CD4-positive, alpha-beta T cell treated with Interferon gamma for 1 hour (primary cell): ENCODE data around the gene AZIN2.
"Not testable (repeated sequence)": the region's sequence is repeated elsewhere in the genome, so short reads cannot be mapped to it uniquely, and the experiment has no call there.

Experiments
- DNase-seq: peaks from one replicate; pipeline ENCODE4 v3.0.0-alpha.2; 2020

Gene AZIN2

DNA sequence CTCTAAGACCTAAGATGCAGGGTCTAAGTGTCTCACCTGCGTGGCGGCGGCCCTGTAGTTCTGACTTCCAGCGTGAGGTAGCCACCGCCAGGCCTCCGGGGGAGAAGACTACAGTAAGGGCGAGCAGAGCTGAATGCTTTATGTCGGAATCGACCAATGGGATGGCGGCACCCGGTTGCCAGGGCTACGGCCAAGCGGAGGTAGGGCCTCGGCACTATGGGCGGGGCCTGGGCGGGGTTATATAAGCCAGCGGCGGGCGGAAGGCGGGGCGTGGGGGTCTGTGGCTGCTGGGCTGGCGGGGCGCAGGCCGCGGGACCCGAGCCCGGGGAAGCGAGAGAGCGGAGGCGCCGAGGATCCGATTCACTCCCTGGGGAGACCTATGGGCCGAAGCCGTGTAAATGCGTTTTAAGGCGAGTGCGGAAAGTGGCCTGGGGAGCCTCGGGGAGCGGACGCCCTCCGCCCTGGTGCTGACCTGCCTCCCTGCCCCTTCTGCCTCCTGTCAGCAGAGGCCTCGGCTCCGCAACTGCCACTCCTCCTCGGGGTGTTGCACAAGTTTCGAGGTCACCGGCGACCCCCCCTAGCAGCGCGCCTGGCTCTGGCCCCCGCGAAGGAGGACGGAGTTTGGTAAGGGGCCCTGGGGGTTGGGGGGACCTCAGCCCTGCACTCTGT, at the start of gene AZIN2:
Gene AZIN2 (plus strand): TSS at position 269 of the 669 bp plus-strand sequence. CDS start 1,097 bp downstream, outside the sequence.
- DNase-seq, result peak; percentile 95

DNA sequence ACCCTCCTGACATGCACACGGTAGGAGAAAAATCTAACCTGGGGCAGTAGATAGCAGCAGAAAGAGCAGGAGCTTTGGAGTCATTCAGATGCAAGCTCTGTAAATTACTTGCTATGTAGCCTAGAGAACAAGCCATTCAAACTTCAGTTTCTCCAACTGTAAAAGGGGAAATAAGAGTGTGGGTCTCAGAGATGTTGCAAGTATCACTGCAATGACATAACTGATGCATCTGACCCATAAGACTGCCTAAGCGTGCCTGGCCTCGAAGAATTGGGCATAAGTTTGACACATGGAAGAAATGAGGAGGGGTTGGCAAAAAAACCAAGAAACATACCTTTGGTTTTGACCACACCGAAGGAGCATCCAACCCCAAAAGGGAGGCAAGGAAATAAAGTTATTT, 49.4 kb upstream of the AZIN2 start:
- DNase-seq, result no peak

DNA sequence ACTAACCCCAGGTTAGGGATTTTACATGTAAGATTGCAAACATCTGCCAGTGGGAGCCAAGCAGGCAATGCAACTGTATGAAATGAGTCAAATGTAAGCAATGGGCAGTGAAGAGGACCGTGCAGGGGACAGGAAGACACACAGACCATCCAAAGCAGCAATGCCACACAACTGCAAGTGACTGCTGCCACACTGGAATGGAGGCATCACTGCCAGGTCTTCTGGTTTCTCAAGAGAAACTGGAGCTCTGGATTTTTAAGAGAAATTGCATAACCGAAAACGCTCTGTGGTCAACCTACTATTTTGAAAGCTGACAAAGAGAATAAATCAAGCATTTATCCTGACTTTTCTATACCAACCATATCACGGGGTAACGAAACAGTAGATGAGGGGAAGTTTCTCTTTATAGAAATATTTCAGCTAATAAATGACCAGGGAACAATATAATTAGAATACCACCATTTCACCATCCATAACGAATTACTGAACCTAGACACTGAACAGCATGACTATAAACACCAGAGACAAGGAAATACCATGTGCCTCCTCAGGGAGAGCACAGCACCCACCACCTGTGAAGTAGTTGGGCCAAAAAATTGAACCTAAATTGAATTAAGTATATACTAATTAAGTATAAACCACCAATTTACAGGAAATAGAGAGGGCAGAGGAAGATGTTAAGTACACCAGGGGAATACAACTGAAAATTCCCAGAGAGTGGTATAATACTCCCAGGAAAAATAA, 48.7 kb upstream of the AZIN2 start:
- no peak for DNase-seq

DNA sequence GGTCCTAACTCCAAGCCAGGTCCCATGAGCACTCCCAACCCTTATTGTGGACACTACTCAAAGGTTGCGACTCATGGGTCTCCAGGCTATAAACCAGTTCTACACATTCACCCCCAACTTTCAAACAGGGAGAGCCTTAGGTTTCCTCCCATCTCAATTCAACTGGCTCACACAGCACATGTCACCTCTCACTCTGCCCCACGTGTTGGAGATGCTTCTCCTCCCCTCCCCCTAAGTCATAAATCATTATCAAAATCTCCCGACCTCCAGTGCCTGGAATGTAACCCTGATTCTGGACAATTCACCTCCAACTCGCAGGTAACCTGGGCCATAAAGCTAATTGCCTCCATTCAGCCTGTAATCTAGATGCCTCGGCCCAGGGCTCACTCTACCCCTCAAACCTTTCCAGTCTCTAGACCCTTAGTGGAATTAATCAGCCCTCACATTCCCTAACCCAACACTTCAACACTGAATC, 44.9 kb upstream of the AZIN2 start:
- DNase-seq, result no peak

DNA sequence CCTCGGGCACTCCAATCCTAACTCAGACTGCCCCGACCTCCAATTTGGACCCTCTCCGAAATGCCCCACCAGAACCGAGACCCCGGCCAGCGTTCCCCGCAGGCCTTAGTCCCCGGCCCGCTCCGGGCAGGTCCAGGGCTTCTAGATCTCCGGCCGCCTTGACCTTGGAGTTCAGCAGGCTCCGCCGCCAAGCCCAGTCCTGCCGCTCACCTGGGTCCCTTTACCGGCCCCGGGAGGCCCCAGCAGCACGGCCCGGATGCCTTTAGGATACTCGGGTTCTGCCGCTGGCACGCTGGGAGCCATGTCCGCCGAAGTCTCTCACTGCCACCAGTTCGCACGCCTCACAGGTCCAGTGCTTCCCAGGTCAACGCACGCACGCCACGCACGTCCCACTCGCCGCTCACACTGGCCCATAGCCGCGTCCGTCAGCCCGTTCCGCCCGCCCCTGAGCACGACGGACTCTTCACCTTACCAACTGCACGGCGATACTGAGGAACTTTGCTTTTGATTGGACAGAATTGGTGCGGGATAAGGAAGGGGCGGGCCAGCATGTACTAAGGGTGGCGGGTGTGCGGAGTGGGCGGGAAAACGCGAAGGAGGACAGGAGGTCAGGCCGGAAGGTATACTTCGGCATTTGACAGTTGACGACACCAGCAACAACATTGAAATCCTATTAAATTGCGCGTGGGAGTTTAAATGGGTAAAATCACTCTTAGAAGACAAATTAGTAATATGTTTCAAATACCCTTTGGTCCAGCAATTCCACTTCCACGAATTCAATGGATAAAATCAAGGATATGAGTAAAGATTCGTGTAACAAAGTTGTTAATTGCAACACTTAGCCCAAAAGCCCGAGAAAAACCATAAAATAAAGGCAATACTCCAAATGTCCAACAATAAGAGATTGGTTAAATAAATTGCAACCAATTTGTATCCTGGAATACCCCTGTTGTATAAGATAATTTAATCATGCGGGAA, 44.1 kb upstream of the AZIN2 start, which contains the start of gene AK2:
Gene AK2 (minus strand): TSS at position 358 of the 978 bp plus-strand sequence. CDS start 55 bp downstream, at position 303.
- DNase-seq, result peak; percentile 91

DNA sequence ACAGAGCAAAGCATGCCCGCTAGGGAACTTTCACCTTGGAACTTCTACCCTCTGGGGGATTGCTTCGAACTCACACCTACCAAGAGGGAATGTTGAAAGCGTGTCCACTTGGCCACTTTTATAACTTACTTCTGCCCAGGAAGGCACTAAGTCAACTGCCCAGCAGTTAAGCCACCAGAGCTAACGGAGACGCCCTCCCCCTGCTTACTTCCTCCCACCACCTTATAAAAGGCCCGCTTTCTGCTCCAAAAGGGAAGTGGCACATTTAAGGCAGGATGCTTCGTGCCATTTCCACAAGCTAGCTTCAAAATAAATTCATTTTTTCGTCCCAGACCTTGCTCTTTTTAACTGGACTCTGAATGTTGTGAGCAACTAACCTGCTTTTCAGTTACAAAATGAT, 41.1 kb upstream of the AZIN2 start:
- peak; percentile 37 for DNase-seq

DNA sequence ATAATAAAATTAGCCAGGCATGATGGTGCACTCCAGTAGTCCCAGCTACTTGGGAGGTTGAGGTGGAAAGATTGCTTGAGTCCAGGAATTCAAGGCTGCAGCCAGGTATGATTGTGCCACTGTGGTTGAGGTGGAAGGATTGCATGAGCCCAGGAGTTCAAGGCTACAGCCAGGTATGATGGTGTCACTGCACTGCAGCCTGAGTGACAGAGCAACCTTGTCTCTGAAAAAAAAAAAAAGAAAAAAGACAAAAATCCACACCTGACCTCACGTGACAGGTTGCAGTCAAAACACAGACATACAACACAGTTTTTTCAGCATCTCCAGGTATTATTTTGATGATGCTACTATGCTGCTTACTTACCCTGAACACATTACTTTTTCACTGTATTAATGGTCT, 39.9 kb upstream of the AZIN2 start:
- DNase-seq, result no peak

DNA sequence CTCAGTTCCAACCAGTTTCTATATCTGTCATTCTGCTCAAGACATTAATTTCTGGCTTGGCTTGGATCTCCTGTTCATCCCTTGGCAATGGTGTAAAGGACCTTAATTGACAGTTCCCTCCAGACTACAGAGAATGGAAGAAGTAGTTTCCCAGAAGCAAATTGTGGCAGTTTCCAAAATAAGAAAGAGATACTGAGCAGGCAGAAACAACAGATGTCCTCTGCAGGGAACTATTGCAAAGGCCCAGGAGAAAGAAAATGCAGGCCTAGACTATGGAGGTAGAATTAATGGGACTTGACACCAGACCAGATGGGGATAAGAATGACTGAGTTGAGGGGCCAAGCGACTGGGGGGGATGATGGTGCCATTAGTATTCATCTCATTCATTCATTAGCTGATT, 38.1 kb upstream of the AZIN2 start:
- no peak for DNase-seq

DNA sequence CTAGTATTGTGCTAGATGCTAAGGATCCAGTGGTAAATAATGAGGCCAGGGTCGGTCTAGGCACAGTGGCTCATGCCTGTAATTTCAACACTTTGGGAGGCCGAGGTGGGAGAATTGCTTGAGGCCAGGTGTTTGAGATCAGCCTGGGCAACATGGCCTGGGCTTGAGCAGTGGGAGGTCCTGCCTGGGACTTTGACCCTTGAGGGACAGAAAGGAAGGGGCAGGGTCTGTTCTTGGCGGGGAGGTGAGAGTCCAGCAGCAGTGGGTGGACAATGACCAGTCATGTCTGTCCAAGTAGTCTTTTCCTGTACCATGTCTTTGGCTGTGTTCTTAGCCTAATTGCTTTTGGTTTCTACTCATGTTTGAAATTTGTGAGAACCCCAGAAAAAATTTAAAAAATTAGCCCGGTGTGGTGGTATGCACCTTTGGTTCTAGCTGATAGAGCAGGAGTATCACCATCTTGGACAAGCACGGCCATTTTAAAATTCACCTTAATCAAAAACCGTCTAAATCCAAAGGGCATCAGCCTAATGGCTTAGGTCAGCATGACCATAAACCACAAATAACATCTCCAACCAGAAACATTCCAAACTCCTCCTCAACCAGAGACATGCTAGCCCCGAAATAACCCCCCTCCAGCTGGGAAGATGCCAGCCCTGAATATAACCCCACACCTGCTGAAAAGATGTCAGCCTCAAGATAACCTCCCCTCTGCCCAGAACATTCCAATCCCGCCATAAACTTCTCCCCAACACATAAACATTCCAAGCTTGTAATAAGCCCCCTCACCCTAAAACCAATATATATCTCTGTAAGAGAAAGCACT, 37.5 kb upstream of the AZIN2 start:
- no peak for DNase-seq

DNA sequence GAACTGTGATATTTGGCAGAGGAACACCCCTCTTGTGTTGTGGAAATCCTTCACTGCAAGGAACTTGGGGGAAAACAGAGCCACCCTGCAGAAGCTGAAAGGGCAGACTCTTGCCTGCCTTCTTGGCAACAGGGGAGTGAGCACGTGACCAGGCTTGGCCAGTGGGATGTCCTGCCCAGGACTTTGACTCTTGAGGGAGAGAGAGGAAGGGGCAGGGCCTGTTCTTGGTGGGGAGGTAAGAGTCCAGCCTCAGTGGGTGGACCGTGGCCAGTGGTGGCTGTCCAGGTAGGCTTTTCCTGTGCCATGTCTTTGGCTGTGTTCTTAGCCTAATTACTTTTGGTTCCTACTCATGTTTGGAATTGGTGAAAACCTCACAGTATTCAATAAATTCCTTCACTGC, 35.7 kb upstream of the AZIN2 start:
- peak; percentile 3 for DNase-seq

DNA sequence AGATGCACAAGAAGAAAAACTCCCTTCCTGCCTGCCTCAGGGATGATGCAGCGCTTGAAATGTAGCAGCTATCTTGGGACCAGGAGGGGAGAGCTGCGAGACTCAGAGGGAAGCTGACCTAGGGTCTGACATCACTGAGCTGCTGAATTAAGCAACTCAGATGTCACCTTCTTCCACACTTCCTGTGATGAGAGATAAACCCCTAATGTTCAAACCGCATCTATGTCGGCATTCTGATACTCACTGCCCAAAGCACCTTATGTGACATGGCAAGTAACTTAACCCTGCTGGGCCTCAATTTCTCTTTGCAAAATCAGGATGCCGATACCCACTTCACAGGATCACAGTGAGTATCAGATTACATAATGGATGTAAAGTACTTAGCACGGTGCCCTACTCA, 35.1 kb upstream of the AZIN2 start:
- DNase-seq, result peak; percentile 56

DNA sequence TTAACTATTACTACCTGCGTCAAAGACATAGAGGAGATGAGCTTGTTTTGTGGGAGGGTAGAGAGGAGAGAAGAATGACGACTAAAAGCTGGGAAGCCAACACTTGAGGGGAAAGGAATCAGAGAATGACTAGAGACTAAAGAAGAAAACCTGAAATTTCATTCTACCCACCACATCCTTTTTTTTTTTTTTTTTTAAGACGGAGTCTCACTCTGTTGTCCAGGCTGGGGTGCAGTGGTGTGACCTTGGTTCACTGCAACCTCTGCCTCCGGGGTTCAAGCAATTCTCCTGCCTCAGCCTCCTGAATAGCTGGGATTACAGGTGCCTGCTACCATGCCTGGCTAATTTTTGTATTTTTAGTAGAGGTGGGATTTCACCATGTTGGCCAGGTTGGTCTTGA, 34.7 kb upstream of the AZIN2 start:
- not testable (repeated sequence) for DNase-seq

DNA sequence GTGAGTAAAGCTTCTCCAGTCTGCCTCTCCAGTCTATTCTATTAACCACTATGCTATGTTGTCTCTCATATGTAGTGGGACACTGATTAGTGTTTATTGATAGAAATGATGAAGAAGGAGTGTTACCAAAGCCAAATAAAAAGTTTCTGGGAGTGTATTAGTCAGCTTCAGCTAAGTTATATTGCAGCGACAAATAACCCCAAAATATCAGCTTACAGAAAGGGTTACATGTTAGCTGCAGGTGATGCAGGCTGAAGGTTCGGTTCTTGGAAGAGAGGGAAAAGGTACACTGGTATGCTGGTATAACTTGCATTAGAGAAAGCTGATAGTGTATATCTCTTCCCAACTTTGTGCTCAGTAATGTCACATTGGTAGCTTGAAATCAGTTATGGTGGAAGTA, 33.7 kb upstream of the AZIN2 start:
- no peak for DNase-seq

DNA sequence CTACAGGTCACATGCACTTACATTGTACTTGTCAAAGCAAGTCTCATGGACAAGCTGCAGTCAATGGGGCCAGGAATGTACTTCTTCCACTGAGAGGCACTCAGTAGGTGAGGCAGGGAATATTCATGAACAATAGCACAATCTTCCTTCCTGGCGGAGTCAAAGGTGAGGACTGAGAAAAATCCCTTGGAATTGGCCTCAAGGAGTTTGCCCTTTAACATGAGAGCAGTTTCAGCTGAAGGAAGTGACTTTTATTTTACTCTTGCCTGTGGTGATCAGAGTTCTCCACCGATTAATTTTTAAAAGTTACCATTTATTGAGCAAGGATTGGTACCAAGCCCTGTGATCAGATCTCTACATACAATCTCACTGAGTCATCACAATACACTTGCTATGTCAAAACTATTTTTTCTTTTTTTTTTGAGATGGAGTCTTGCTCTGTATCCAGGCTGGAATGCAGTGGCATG, 33.1 kb upstream of the AZIN2 start:
- no peak for DNase-seq

DNA sequence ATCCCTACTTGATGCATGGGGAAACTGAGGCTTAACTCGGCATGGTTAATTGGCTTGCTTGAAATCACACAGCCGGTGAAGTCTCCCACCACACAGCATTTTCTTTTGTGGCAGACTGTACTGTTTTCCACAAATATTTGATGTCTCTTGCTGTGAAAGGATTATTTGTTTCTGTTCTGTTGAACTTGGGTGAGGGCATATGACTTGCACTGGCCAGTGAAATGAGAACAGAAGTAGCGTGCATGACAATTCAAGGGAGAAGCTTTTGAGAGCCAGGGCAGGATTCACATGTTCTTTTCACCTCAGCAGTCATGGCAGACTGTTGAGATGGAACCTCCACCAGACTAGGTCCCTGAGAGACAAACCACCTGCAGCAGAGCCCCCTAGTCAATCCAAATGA, 32.5 kb upstream of the AZIN2 start:
- DNase-seq, result no peak

DNA sequence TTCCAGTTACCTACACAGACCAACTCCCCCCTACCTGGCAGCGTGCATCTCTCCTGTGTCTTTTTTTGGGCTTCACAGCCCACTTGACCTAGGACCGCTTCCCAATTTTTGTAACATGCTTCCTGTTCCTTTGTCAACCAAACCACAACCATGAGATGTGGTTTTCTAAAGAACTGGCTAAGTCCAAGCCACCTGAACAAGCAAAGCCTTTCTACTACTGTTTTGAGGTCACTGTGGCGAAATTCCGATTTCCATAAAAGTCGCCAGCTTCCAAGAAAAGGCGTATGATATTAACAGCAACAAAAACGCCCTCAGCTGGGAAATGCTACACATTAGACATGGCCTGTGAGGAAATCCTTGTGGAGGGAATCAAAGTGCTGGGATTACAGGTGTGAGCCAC, 31.6 kb upstream of the AZIN2 start:
- DNase-seq, result peak; percentile 27

DNA sequence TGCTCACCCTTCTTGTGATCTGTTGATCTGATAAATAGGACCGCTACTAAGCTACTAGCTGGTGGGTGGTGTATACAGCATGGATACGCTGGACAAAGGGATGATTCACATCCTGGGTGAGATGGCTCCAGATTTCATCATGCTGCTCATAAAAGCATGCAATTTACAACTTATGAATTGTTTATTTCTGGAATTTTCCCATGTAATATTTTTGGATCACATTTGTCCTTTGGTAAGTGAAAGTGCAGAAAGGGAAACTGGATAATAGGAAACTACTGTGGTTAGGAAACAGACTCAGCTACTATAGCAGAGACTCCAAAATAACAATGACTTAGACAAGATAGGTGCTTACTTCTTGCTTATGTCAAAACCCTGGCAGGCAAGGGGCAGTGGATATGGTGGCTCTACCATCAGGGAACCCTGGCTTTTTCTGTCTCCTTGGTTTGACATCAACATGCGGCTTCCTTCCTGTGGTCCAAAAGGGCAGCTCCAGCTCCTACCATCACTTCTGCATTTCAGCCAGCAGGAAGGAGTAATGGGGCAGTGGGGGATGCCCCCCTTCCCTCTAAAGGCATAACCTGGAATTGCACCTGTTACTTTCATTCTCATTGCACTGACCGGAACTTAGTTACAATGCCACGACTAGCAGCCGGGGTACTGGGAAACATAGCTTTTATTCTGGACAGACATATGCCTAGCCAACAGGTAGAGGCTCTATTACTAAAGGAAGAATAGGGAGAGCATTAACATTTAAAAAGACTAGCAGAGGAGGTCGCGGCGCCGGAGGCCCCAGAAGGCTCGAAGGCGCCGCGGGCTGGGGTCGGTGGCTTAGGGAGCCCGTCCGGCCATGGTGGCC, 30.5 kb upstream of the AZIN2 start:
- DNase-seq, result peak; percentile 43

DNA sequence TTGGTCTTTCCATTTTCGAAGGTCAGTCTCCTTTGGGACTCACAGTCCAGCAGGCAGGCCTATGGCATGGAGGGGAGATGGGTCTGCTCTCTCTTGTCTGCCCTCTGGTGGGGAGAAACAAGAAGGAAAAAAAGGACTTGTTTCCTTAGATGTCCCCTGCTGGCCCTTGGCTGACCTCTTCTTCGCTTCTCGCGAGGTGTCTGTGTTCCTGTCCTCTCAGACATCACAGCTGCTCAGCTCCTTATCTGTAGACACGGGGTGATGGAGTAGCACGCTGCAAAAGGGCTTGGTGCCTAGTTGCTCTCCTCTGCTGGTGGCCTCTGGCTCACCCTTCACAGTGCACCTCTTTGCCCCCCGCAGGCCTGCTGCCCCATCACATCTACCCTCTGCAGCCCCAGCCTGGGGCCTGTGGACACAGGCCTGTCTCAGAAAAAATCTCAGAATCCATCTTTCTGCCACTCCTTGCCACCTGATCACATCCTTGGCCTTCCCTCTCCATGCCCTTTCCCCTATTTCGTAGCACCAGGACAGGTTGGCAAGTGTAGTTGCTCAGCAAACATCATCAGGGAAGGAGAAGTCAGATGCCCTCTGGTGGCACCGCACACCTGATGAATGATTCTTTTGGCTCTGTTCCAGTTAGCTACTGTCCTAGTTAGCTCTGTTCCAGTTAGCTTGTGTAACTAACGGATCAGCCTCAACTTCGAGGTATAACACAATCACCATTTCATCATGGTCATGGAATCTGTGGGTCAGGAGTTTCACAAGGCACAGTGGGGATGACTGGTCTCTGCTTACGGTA, 25.5 kb upstream of the AZIN2 start:
- peak; percentile 48 for DNase-seq

DNA sequence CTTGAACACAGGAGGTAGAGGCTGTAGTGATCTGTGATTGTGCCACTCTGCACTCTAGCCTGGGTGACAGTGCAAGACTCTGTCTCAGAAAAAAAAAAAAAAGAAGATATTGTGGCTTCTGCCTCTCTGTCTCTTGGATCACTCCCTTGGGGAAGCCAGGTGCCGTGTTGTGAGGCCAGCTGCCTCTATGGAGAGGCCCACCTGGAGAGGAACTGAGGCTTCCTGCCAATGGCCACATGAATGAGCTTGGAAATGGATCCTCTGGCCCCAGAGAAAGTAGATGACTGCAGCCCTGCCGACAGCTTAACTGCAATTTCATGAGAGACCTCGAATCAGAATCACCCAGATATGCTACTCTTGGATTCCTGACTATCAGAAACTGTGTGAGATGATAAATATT, 24.5 kb upstream of the AZIN2 start:
- DNase-seq, result no peak

DNA sequence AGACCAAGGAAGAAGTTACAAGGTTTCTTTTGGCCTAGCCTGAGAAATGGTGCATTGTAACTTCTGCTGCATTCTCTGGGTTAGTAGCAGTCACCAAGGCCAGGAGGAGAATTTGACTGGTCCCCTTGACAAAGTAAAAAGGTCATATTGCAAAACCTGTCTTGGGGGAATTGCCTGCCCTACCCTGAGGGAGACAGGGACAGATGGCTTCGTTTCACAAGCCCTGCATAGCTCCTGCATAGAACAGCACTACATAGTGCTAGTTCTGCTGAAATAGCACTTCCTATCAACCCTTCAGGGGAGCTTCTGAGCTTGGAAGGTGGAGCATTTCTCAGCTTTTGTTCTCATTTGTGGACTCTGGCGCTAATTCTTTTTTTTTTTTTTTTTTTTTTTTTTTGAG, 23.9 kb upstream of the AZIN2 start:
- DNase-seq, result no peak
